Vagina (tissue), 2 donors: ENCODE results near the gene AACS.

Source experiments
- POLR2AphosphoS5 ChIP-seq, 2 donors: sonication (generic); formaldehyde crosslinking; IDR thresholded peaks; one replicate each; pipeline ENCODE4 v1.9.0; 2017; ENCODE audit warnings: antibody characterized with exemption in 2 of 2, mild to moderate bottlenecking in 2 of 2, low read depth in 1 of 2; ENCODE audit not compliant: insufficient read depth in 1 of 2
- TF ChIP-seq, protein P1 (sequence below), 3 experiments: fragments of 450-650 bp in 2 of 3; fragments of 200-600 bp in 1 of 3; sonication (generic) in 1 of 3; IDR thresholded peaks; one replicate each; pipeline ENCODE4 v1.5.1; 2017 to 2019; ENCODE audit warnings: antibody characterized with exemption in 3 of 3, mild to moderate bottlenecking in 2 of 3, moderate library complexity in 2 of 3

DNA sequence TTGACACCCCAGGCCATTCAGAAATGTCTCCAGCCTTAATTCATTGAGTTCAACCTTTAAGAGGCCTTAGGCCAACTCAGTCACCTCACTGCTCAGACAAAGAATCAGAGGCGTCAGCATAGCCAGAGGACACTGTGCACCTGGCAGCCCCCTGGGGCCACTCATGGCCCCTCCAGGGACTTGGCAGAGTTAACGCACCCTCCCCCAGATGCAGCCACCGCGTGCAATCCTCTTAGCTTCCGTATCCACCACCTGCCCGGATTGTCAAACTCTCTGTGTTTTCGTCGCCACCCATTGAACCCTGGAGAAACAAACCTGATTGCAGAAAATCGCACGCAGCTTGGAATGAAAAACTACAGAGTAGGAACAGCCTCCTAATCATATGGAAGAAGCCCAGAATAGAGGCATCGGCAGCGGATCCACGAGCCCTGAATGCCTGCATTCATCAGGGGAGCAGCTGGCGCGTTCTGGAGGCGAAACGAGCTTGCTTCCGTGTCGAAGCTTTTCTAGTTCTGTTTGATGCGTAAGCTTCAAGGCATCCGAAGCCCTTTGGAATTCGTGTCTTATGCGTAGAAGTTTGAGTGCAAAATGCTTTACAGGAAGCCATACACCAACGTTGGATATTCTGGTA lies 49.4 kb upstream of the AACS start:
- TF ChIP-seq POLR2AphosphoS5 (IDR thresholded peaks at IDR 0.05; ENCODE audit: insufficient read depth in 1 of 2, low read depth in 1 of 2): no peak
- TF ChIP-seq, protein P1, sequence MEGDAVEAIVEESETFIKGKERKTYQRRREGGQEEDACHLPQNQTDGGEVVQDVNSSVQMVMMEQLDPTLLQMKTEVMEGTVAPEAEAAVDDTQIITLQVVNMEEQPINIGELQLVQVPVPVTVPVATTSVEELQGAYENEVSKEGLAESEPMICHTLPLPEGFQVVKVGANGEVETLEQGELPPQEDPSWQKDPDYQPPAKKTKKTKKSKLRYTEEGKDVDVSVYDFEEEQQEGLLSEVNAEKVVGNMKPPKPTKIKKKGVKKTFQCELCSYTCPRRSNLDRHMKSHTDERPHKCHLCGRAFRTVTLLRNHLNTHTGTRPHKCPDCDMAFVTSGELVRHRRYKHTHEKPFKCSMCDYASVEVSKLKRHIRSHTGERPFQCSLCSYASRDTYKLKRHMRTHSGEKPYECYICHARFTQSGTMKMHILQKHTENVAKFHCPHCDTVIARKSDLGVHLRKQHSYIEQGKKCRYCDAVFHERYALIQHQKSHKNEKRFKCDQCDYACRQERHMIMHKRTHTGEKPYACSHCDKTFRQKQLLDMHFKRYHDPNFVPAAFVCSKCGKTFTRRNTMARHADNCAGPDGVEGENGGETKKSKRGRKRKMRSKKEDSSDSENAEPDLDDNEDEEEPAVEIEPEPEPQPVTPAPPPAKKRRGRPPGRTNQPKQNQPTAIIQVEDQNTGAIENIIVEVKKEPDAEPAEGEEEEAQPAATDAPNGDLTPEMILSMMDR (IDR thresholded peaks at IDR 0.05): no peak
